GM12874 (cell line): ENCODE results near the gene NOC4L.

ENCODE experiments used
- CTCF ChIP-seq: IDR thresholded peaks from 2 replicates; pipeline ENCODE4 v1.5.1; 2011; ENCODE audit warnings: low read depth, mild to moderate bottlenecking, control low read depth, low read length, moderate library complexity; ENCODE audit not compliant: insufficient read depth

The NOC4L gene

DNA sequence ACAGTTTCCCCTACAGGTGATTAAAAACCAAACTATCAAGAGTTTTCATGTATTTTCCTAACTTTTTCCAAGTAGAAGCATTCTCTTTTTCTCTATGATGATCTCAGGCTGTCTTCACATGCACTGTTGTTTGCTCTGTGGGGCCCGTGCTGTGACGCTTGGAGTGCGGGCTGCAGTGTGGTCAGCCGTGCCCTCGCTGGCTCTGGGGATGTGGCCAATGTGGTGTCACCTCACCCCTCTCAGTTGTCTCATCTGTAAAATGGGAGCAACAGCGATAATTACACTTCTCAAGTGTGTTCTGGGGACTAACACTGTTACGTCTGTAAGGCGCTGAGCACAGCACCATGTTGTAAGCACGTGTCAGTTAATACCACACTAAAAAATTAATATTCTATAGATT lies 28.8 kb upstream of the NOC4L start:
- no peak for TF ChIP-seq CTCF

DNA sequence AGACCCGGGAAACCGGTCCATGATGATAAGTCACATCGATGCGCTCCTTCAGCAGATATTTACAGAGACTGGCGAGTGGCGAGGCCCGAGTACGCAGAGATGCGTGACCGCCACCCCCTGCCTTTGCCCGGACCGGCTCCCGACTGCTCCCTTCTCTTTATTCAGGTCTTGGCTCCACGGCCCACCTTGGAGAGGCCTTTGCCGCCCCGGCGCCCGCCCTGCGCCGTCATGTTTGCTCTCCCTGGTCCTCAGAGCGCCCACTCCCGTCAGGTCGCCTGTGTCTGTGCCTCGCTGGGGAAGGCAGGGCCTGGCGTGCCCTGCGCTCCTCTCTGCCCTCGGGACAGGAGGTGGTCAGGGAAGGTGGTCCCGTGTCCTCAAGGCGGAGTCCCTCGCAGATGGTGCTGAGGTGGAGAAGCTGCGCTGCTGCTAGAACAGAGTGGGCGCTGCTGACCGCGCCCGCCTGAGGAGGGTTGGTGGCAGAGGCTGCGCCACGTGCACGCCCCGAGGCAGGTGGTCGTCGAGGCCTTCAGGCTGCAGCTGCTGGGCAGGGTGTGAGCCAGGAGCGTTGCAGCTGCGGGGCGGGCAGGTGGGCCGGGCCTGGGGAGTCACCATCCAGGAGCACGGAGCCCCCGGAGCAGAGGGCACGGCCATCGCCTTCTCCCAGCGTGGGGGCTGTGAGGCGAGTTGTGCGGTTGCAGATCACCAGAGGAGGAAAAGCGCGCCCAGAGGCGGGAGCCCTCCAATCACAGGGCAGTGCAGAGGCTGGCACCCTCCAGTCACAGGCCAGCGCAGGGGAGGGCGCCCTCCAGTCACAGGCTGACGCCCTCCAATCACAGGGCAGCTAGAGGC lies 27.3 kb upstream of the NOC4L start:
- TF ChIP-seq CTCF: no peak

GRCh38 chr12:132117558-132117875 lies 26.7 kb upstream of the NOC4L start:
- no peak for TF ChIP-seq CTCF

- no peak for TF ChIP-seq CTCF
Observed at GRCh38 chr12:132118876-132119275, 25.4 kb upstream of the NOC4L start.

- no peak for TF ChIP-seq CTCF
Observed at GRCh38 chr12:132121283-132121682, 23.0 kb upstream of the NOC4L start.

- TF ChIP-seq CTCF: no peak
Observed at GRCh38 chr12:132123970-132124765, 20.1 kb upstream of the NOC4L start.

DNA sequence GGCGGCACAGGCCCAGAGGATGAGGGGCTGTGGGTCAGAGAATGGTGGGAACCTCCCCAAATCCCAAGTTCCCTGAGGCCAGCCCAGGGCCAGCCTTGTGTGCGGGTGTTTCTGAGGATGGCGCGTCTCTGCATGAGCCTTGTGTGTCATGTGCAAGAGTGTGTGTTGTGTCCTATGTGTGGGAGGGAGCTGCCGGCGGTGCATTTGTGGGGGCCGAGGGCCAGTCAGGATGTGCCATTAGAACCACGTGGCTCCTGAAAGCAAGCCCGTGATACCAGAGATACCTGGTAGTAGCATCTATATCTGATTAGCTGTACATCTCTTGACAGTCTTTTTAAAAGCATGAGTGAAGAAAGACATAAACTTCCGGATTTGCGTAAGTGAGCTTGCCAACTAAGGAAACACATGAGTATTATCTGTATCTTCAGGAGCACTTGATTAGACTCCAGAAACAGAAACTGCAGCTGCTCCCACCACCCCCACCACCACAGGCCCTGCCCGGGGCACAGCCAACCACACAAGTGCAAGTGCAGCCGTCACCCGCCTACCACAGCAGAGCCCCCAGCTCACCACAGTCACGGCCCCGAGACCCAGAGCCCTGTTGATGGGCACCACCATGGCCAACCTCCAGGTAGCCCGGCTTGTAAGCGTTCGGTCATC lies 19.4 kb upstream of the NOC4L start:
- no peak for TF ChIP-seq CTCF
